T-helper 9 cell (primary cell): ENCODE data around the gene GNAS-AS1.
A peak's percentile ranks its signal among the peaks of the same experiment; 100 is the strongest.

Experiments used
- DNase-seq: peaks from one replicate; pipeline ENCODE4 v3.0.0-alpha.2; 2020

The GNAS-AS1 gene

GRCh38 chr20:58855506-58856389 is 5.0 kb upstream of the GNAS-AS1 start:
- no peak for DNase-seq

- no peak for DNase-seq
These were observed 4.2 kb upstream of the GNAS-AS1 start for GRCh38 chr20:58854638-58855471.

GRCh38 chr20:58853976-58854637 is 3.4 kb upstream of the GNAS-AS1 start:
- DNase-seq = no peak

- DNase-seq = no peak
These were observed 2.8 kb upstream of the GNAS-AS1 start for GRCh38 chr20:58853466-58853865.

GRCh38 chr20:58852543-58853271 is 2.0 kb upstream of the GNAS-AS1 start, which contains the start of gene GNAS:
Gene GNAS (plus strand): TSS chr20:58852716.
- peak; percentile 33 for DNase-seq

GRCh38 chr20:58851969-58852458 is 1.3 kb upstream of the GNAS-AS1 start:
- DNase-seq = no peak

- no peak for DNase-seq
These were observed 693 bp upstream of the GNAS-AS1 start for GRCh38 chr20:58851221-58851968.

- no peak for DNase-seq
These were observed 3.2 kb downstream of the GNAS-AS1 start for GRCh38 chr20:58847463-58847862.

GRCh38 chr20:58845706-58846105 is 5.0 kb downstream of the GNAS-AS1 start:
- no peak for DNase-seq

GRCh38 chr20:58843128-58843556 is 7.6 kb downstream of the GNAS-AS1 start:
- no peak for DNase-seq

- DNase-seq = no peak
These were observed 8.4 kb downstream of the GNAS-AS1 start for GRCh38 chr20:58842276-58842675.

GRCh38 chr20:58841539-58842264 is 9.0 kb downstream of the GNAS-AS1 start:
- DNase-seq = no peak

GRCh38 chr20:58840816-58841538 is 9.7 kb downstream of the GNAS-AS1 start:
- no peak for DNase-seq

GRCh38 chr20:58839991-58840747 is 10.5 kb downstream of the GNAS-AS1 start:
- DNase-seq = no peak

GRCh38 chr20:58839474-58839874 is 11.2 kb downstream of the GNAS-AS1 start:
- peak; percentile 16 for DNase-seq

- DNase-seq = no peak
These were observed 12.5 kb downstream of the GNAS-AS1 start for GRCh38 chr20:58838174-58838573.

GRCh38 chr20:58837717-58838116 is 13.0 kb downstream of the GNAS-AS1 start:
- no peak for DNase-seq

GRCh38 chr20:58836616-58837204 is 14.0 kb downstream of the GNAS-AS1 start:
- DNase-seq = no peak

GRCh38 chr20:58835231-58835630 is 15.5 kb downstream of the GNAS-AS1 start:
- no peak for DNase-seq
